Erythroblast (primary cell): Measurements from ENCODE around the gene TMIGD3.

Experiments used
- DNase-seq, 2 experiments: peaks; one replicate each; lab custom pipeline; 2025; lab: John Stamatoyannopoulos, UW
- GATA1 ChIP-seq: IDR thresholded peaks from 2 replicates; pipeline ENCODE4 v1.6.1; 2011; ENCODE audit warnings: low read depth, mild to moderate bottlenecking, control low read depth, low read length, moderate library complexity
- POLR2A ChIP-seq: IDR thresholded peaks from 2 replicates; pipeline ENCODE4 v1.6.1; 2011; ENCODE audit warnings: mild to moderate bottlenecking, low read length

The TMIGD3 gene

GRCh38 chr1:111455642-111456031 is 47.8 kb downstream of the TMIGD3 start:
- no peak for DNase-seq
- TF ChIP-seq GATA1 (no peak), POLR2A (no peak)

DNA sequence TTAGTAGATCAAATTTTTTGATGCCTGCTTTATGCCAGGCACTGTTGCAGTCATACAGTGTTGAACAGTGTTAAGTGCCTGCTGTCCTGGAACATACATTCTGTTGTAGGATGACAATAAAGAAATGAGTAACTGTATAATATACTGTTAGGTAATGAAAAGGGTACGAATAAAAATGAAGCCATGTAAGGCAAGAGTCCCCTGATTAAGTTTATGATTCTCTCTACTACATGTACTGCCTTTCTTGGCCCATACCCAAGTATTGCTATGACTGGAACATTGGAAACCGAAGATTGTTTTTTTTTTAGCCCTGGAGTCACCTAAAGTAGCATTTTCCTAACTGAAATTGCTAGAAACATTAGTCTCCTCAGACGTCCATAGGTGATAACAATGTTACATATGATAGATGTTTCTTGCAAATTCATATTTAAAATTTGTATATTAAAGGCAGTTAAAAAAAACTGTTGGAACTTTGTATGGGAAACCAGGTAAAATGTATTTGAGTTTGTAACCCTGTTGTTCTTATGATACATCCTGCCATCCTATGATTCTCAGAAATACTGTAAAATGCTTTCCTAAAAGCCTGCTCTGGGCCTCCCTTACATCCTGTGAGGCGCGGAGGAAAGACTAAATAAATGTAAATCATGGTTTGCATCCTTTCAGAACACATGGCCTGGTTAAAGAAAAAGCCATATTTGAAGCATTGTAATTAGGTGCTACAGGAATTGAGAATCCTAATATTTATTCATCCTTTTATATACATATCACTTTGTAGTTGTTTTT is 48.4 kb downstream of the TMIGD3 start:
- TF ChIP-seq GATA1 (no peak), POLR2A (no peak)
- no peak for DNase-seq

DNA sequence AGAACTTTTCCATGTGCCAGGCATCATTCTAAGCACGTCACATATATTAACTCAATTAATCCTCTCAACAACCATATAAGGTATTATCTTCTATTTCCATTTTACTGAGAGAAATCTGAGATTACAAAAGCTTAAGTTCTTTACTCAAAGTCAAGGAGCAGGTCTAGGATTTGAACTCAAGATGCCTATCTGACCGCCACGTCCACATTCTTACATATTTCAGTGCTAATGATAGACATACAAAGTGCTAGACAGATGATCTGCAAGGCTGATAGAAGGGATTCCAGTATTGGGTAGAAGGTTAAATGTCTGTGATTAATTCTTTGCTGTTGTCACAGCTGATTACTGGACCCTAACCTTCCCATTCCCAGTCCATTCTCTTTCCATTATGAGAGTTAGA is 49.7 kb downstream of the TMIGD3 start:
- TF ChIP-seq POLR2A: no peak
- TF ChIP-seq GATA1: no peak
- DNase-seq: no peak

- DNase-seq: no peak
- TF ChIP-seq POLR2A: no peak
- TF ChIP-seq GATA1: no peak
Measured at GRCh38 chr1:111452581-111452980, 50.9 kb downstream of the TMIGD3 start.

DNA sequence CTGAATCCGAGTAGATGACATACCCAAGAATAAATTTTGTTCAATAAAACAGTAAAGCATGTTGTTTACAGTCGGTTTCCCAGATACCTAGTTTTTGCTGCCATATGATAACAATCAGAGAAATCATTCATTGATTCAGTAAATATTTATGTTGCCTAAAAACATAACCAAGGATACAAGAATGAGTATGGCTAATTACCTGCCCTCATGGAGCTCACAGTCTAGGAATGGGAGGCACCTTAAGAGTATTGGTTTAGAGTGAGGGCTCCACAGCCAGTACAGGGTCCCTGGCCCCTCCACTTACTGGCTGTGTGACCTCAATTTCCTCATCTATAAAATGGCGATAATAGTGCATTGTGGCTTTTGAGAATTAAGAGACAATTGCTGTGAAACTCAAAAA is 53.2 kb downstream of the TMIGD3 start:
- TF ChIP-seq GATA1 (no peak), POLR2A (no peak)

GRCh38 chr1:111449703-111450017 is 53.8 kb downstream of the TMIGD3 start:
- DNase-seq: no peak
- TF ChIP-seq POLR2A: peak; percentile 54
- TF ChIP-seq GATA1: no peak

More for the DNA sequence above, 53.2 kb downstream of the TMIGD3 start:
- DNase-seq: peak in 1 of 2 experiments; percentile 56

GRCh38 chr1:111448918-111449702 is 54.3 kb downstream of the TMIGD3 start, which contains the start of the genes ATP5PB and WDR77:
Gene ATP5PB (plus strand): TSS chr1:111449464. CDS start chr1:111449542, 78 bp downstream.
Gene WDR77 (minus strand): TSS chr1:111449256. CDS start chr1:111449169, 87 bp downstream.
- TF ChIP-seq POLR2A (peak; percentile 81), GATA1 (no peak)
- DNase-seq: peak; percentile 98 to 99

- TF ChIP-seq POLR2A (no peak), GATA1 (no peak)
- no peak for DNase-seq
Measured at GRCh38 chr1:111448482-111448917, 54.9 kb downstream of the TMIGD3 start.

DNA sequence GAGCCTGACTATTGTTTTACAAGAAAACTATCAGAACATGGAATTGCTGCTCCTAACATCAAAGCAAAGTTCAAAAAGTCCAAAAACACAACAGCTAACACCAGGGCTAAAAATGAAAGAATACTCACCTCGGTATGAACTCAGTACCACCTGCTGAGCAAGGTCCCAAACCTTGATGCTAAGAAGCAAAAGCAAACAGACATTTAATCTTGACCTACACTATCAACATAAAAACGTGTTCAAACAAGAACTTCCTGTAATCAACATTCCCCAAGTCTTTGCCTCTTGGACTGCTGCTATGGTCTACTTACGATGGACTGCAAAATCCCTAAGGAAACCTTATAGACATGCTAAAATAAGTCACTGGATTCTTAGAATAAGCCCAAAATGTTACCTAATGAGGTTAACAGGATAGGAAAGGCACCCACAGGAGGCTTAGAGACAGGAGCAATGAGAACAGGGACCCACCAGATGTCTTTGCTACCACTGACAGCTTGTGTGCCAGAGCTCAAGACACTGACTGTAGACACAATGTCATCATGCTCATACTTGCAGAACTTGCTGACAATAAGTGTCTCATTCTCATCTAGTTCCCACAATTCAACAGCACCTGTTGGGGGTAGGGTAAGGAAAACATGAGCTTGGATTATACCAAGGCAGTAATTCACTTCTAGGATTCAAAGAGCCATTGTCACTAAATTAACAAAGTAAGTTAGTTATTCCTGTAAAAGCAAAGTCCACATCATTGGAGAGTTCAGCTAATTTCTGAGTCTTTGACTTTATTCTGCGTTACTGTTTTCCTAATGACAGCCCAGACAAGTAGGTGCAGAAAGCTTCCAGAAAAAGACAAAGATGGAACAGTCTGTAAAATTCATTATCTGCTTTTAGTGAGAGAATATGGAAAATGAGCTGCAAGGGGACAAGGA is 56.2 kb downstream of the TMIGD3 start:
- no peak for DNase-seq
- TF ChIP-seq GATA1: no peak
- no peak for TF ChIP-seq POLR2A

GRCh38 chr1:111446546-111446945 is 56.9 kb downstream of the TMIGD3 start:
- no peak for DNase-seq
- no peak for TF ChIP-seq GATA1
- no peak for TF ChIP-seq POLR2A

DNA sequence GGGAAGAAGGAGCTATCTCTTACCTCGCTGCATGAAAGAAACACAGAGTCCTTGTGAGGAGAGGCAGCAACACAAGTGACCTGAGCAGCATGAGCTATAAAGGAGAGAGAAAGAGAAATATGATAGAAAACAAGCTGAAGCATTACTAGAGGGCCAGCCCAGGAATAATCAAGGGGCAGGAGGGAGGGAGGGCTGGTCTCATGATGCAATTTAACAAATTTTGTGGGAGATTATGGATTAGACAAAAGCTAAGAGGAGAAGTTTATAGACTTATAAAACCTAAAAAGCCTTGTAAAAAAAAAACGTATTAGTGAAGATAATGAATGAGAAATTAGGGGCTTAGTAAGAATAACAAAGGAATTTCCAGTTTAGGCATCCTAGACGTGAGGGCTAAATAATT is 59.4 kb downstream of the TMIGD3 start:
- TF ChIP-seq POLR2A: no peak
- no peak for TF ChIP-seq GATA1
- no peak for DNase-seq

GRCh38 chr1:111442457-111442856 is 61.0 kb downstream of the TMIGD3 start:
- TF ChIP-seq GATA1 (no peak), POLR2A (no peak)
- no peak for DNase-seq

DNA sequence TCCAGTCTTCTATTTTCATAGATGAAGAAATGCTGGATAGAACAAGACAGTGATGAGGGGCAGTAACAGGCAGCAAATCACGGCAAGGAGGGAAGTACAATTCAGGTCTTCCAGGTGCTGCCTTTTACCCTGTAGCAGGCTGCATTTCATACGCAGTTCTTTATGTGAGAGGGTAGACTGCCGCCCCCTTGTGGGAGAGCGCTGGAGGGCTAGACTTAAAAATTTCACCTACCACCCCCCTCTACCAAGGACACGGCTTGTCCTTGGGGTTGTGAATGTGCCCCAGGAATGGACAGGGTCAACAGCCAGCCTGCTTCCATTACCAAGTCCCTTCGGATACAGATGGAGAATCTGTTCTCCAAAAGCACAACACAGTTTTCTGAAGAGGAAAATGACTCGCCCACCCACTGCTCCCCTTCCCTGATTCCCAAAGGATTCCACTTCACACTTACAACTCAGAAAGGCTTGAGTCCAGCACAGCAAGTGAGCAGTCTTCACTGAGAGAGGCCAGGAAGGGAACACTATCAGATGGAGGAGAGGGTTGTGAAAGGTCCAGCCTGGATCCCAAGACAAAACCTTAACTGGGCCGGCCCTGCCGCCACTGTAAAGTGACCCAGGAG is 61.8 kb downstream of the TMIGD3 start:
- TF ChIP-seq GATA1 (no peak), POLR2A (no peak)
- peak; percentile 37 to 48 for DNase-seq
